Measurements from ENCODE around the gene SPIN1. TPM values are rescaled to one million over a fixed set of nuclear protein-coding genes. Genes with fewer than 3 reads are reported as not detected.

The SPIN1 gene
- total RNA-seq, 4 donors from 2014 or later = 23.5 to 56.5 (median 38.4) TPM

DNA sequence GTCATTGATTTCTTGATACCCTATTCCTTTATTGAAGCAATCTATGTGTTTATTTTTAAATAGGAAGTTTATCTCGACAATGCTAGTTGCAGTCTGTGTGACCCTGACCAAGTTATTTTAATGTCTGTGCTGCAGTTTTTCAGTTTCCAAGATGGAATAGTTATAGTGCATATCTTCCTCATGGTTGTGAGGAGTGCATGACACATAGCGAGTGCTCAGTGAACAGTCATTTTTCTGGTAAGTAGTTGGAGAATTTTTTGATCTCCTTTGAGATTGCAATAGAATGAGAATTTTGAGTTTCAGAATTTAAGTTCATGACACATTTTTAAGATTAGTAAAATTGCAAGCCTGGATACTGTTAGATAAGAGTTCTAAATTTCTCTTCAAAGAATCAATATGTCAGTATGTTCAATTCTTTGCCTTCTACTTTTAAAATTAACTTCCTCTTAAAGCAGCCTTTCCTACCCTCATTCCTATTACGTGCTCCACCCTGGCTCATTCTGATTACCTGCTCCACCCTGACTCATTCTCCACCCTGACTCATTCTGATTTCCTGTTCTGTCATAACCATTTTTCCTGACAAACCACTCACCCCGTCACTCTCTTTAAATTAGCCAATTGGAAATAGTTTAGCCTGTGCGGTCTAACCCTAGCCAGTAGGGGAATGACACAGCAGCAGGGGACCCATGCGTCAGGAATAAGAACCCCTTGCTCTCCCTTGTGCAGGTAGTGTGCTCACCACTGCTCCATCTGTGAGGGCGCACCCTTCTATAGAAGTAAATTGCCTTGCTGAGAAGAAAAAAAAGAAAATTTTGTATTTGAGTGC, 30.7 kb downstream of the SPIN1 start:
- H3K27ac ChIP-seq = peak overlapping the region in 2 of 4 donors; percentile 13 to 38
- H3K4me1 ChIP-seq = no peaks in the 10 kb centered on the region
- DNase-seq = no peak
- H3K4me3 ChIP-seq = no peak overlapping the region
- H3K9me3 ChIP-seq = peaks cover 11 to 44% (median 17%) of the 10 kb centered on the region in 3 donors
- H3K36me3 ChIP-seq = peaks cover 0 to 98% (median 0%) of the 10 kb centered on the region in 3 donors
- no peak for TF ChIP-seq POLR2A (IDR thresholded peaks at IDR 0.05)
- TF ChIP-seq CTCF (IDR thresholded peaks at IDR 0.05) = peak in 1 of 6 experiments; percentile 27
- 68 to 80% methylated on average over 7 of the region's 7 CpGs for WGBS, 2 donors
- no peaks in the 10 kb centered on the region for H3K27me3 ChIP-seq
- intact Hi-C loops (cut with DNase I) = no loop called here

DNA sequence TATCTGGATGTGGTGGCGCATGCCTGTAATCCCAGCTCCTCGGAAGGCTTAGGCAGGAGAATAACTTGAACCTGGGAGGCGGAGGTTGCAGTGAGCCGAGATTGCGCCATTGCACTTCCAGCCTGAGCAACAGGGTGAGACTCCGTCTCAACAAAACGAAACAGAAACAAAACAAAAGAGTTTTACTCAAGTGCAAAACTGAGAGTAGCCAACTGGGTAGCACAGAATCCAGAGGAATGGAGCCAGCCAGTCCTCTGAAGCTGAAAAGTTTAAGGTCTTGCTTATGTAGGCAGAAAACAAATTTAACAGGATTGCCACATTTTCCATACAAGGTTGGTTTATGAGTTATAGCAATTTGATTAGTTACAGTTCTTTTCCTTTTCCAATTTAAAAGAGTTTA, 32.0 kb downstream of the SPIN1 start:
- H3K4me3 ChIP-seq = no peak overlapping the region
- H3K27ac ChIP-seq = no peak overlapping the region
- peaks cover 11 to 34% (median 17%) of the 10 kb centered on the region in 3 donors for H3K9me3 ChIP-seq
- no peak for TF ChIP-seq POLR2A (IDR thresholded peaks at IDR 0.05)
- no peak for TF ChIP-seq CTCF (IDR thresholded peaks at IDR 0.05)
- no peaks in the 10 kb centered on the region for H3K4me1 ChIP-seq
- peaks cover 0 to 85% (median 0%) of the 10 kb centered on the region in 3 donors for H3K36me3 ChIP-seq
- intact Hi-C loops (cut with DNase I) = no loop called here
- H3K27me3 ChIP-seq = no peaks in the 10 kb centered on the region
- DNase-seq = no peak
- 80 to 85% methylated on average over 6 to 7 of the region's 7 CpGs for WGBS, 2 donors

GRCh38 chr9:88421348-88421747, 33.1 kb downstream of the SPIN1 start:
- DNase-seq = no peak
- Histone ChIP-seq H3K27ac (no peak overlapping the region), H3K9me3 (peaks cover 11 to 34% (median 17%) of the 10 kb centered on the region in 3 donors), H3K36me3 (peaks cover 0 to 77% (median 0%) of the 10 kb centered on the region in 3 donors), H3K4me3 (no peak overlapping the region), H3K27me3 (no peaks in the 10 kb centered on the region), H3K4me1 (peaks cover 0 to 6% (median 0%) of the 10 kb centered on the region in 3 donors)
- 91% methylated on average over 4 to 5 of the region's 5 CpGs for WGBS, 2 donors
- TF ChIP-seq POLR2A (IDR thresholded peaks at IDR 0.05) (no peak), CTCF (IDR thresholded peaks at IDR 0.05) (no peak)
- intact Hi-C loops (cut with DNase I) = no loop called here

DNA sequence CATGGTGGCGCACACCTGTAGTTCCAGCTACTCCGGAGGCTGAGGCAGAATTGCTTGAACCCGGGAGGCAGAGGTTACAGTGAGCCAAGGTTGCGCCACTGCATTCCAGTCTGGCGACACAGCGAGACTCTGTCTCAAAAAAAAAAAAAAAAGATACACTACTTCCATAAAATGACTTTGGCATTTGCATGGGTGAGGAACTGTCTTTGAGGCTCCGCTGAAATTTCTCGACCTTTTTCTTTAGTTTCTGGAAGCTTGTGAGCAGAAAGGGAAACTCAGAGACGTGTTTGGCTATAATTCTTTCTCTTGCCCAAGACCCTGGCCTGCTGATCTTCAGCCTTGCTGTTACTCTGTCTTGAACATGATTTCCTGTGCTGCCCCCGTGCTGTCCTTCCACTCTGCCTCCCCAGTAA, 37.3 kb downstream of the SPIN1 start:
- no peak overlapping the region for H3K4me3 ChIP-seq
- H3K27ac ChIP-seq = no peak overlapping the region
- peaks cover 0 to 13% (median 0%) of the 10 kb centered on the region in 3 donors for H3K4me1 ChIP-seq
- intact Hi-C loops (cut with DNase I) = no loop called here
- peaks cover 0 to 9% (median 0%) of the 10 kb centered on the region in 3 donors for H3K9me3 ChIP-seq
- TF ChIP-seq CTCF (IDR thresholded peaks at IDR 0.05) (no peak), POLR2A (IDR thresholded peaks at IDR 0.05) (no peak)
- no peaks in the 10 kb centered on the region for H3K27me3 ChIP-seq
- H3K36me3 ChIP-seq = peaks cover 0 to 75% (median 0%) of the 10 kb centered on the region in 3 donors
- WGBS, 2 donors = 66 to 67% methylated on average over 10 of the region's 10 CpGs
- no peak for DNase-seq

DNA sequence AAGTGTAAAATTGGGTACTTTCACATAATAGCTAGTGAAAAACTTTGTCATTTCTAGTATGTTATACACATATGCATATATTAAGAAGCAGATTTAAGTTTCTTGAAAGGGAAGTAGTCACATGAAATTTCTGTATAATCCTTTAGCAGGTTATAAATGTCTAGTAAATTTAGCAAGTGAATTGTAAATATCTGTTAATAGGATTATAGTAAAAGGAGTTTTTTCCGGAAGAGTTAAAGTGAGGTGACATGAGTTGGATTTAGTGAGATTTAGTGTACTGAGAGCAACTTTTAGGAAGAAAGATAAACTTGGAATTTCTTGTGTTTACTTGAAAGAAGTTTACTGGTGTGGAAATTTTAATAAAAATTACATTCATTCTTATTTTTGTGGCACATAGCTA, 38.4 kb downstream of the SPIN1 start:
- intact Hi-C loops (cut with DNase I) = no loop called here
- TF ChIP-seq POLR2A (IDR thresholded peaks at IDR 0.05) = no peak
- no peak for TF ChIP-seq CTCF (IDR thresholded peaks at IDR 0.05)
- DNase-seq = no peak
- Histone ChIP-seq H3K27me3 (no peaks in the 10 kb centered on the region), H3K9me3 (no peaks in the 10 kb centered on the region), H3K4me1 (peaks cover 0 to 13% (median 0%) of the 10 kb centered on the region in 3 donors), H3K4me3 (no peak overlapping the region), H3K27ac (no peak overlapping the region), H3K36me3 (peaks cover 0 to 75% (median 0%) of the 10 kb centered on the region in 3 donors)
- WGBS, 2 donors = 73 to 80% methylated on average over 1 of the region's 1 CpG
